HEK293 (cell line): ENCODE measurements around the gene PTGDR2.

ENCODE experiments used
- CTCF ChIA-PET: fragments of 350-600 bp; formaldehyde crosslinking; extraction: SDS; loops from one replicate; lab custom pipeline; 2021; ENCODE audit warnings: antibody characterized with exemption; lab: Yijun Ruan, JAX
- POLR2A ChIA-PET: fragments of 300-600 bp; formaldehyde crosslinking; extraction: SDS; loops from one replicate; lab custom pipeline; 2020; ENCODE audit warnings: antibody characterized with exemption, inconsistent platforms; lab: Yijun Ruan, JAX
- H3K27ac ChIP-seq: fragments of 200-500 bp; sonication (Bioruptor generic); 2 replicates; pipeline ENCODE4 v1.5.1; 2014; ENCODE audit warnings: low read depth, low read length, control low read depth, inconsistent platforms; ENCODE audit errors: extremely low read depth
- H3K36me3 ChIP-seq, 2 experiments: fragments of 200-500 bp in 1 of 2; sonication (Bioruptor generic) in 1 of 2; 1 replicate in 1 of 2; 2 replicates in 1 of 2; pipeline ENCODE4 v1.5.1; 2014 to 2017; ENCODE audit warnings: inconsistent platforms in 2 of 2, low read length in 2 of 2; ENCODE audit not compliant: control insufficient read depth in 2 of 2, insufficient read depth in 1 of 2
- H3K4me1 ChIP-seq: fragments of 200-500 bp; sonication (Bioruptor generic); 2 replicates; pipeline ENCODE4 v1.5.1; 2014; ENCODE audit warnings: mild to moderate bottlenecking, low read length, inconsistent platforms; ENCODE audit not compliant: control insufficient read depth, insufficient read depth
- H3K4me3 ChIP-seq: 2 replicates; pipeline ENCODE4 v1.5.1; 2011; ENCODE audit warnings: low read depth, mild to moderate bottlenecking, control low read depth, low read length, moderate library complexity
- H3K9me3 ChIP-seq: fragments of 200-500 bp; sonication (Bioruptor generic); 2 replicates; pipeline ENCODE4 v1.5.1; 2014; ENCODE audit warnings: low read depth, low read length, inconsistent platforms; ENCODE audit not compliant: control insufficient read depth, insufficient read depth
- KLF1 ChIP-seq: fragments of 450-650 bp; formaldehyde crosslinking; IDR thresholded peaks from 2 replicates; pipeline ENCODE4 v1.5.1; 2016; ENCODE audit warnings: missing biosample characterization, missing genetic modification characterization
- ZBTB21 ChIP-seq: fragments of 450-650 bp; formaldehyde crosslinking; IDR thresholded peaks from 2 replicates; pipeline ENCODE4 v1.5.1; 2017; ENCODE audit warnings: missing biosample characterization, missing genetic modification characterization
- ZNF112 ChIP-seq: fragments of 450-650 bp; formaldehyde crosslinking; IDR thresholded peaks from 2 replicates; pipeline ENCODE4 v1.5.0; 2017; ENCODE audit warnings: missing biosample characterization, missing genetic modification characterization
- ZNF114 ChIP-seq: fragments of 450-650 bp; formaldehyde crosslinking; IDR thresholded peaks from 2 replicates; pipeline ENCODE4 v1.5.0; 2017; ENCODE audit warnings: missing biosample characterization, missing genetic modification characterization
- ZNF658 ChIP-seq: fragments of 450-650 bp; formaldehyde crosslinking; IDR thresholded peaks from 2 replicates; pipeline ENCODE4; 2016; ENCODE audit warnings: missing biosample characterization, missing genetic modification characterization
- ZNF701 ChIP-seq: fragments of 450-650 bp; formaldehyde crosslinking; IDR thresholded peaks from 2 replicates; pipeline ENCODE4 v1.5.1; 2016; ENCODE audit warnings: missing biosample characterization, missing genetic modification characterization
- ZNF768 ChIP-seq: fragments of 450-650 bp; formaldehyde crosslinking; IDR thresholded peaks from 2 replicates; pipeline ENCODE4 v1.5.1; 2018; ENCODE audit warnings: missing biosample characterization, mild to moderate bottlenecking, missing genetic modification characterization
- ZNF785 ChIP-seq: fragments of 450-650 bp; formaldehyde crosslinking; IDR thresholded peaks from 2 replicates; pipeline ENCODE4 v1.5.1; 2016; ENCODE audit warnings: missing biosample characterization, missing genetic modification characterization
- TF ChIP-seq, protein P1 (sequence below): fragments of 450-650 bp; formaldehyde crosslinking; IDR thresholded peaks from 2 replicates; pipeline ENCODE4 v1.5.1; 2016; ENCODE audit warnings: missing biosample characterization, missing genetic modification characterization
- TF ChIP-seq, protein P2 (sequence below): fragments of 450-650 bp; formaldehyde crosslinking; IDR thresholded peaks from 2 replicates; pipeline ENCODE4 v1.5.1; 2016; ENCODE audit warnings: missing biosample characterization, missing genetic modification characterization
- TF ChIP-seq, protein P3 (sequence below): fragments of 450-650 bp; formaldehyde crosslinking; IDR thresholded peaks from 2 replicates; pipeline ENCODE4 v1.5.1; 2017; ENCODE audit warnings: missing biosample characterization, mild to moderate bottlenecking, missing genetic modification characterization, moderate library complexity
- TF ChIP-seq, protein P4 (sequence below): fragments of 450-650 bp; formaldehyde crosslinking; IDR thresholded peaks from 2 replicates; pipeline ENCODE4 v1.5.1; 2016; ENCODE audit warnings: missing biosample characterization, missing genetic modification characterization, borderline replicate concordance
- TF ChIP-seq, protein P5 (sequence below): fragments of 450-650 bp; formaldehyde crosslinking; IDR thresholded peaks from 2 replicates; pipeline ENCODE4 v1.5.1; 2016; ENCODE audit warnings: missing biosample characterization, missing genetic modification characterization, borderline replicate concordance

The PTGDR2 gene

DNA sequence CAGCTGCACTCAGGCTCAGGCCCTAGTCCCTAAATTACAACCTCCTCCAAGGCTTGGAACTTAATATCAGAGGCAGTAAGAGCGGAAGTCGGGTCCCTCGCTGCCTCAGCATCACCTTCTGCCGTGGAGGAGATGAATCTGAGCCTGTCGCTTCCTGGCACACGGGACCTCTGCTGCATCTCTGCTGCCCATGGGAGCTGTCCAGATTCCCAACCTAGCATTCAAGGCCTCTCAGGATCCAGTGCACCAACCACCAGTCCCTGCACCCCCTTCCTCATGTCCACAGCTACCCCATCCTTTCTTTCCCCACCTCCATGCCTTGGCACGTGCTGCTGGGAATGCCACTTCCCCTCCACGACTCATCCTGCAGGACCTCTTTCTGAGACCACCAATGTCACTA, 2.5 kb upstream of the PTGDR2 start (continued):
- TF ChIP-seq KLF1 (tag by site-specific recombination) = no peak

DNA sequence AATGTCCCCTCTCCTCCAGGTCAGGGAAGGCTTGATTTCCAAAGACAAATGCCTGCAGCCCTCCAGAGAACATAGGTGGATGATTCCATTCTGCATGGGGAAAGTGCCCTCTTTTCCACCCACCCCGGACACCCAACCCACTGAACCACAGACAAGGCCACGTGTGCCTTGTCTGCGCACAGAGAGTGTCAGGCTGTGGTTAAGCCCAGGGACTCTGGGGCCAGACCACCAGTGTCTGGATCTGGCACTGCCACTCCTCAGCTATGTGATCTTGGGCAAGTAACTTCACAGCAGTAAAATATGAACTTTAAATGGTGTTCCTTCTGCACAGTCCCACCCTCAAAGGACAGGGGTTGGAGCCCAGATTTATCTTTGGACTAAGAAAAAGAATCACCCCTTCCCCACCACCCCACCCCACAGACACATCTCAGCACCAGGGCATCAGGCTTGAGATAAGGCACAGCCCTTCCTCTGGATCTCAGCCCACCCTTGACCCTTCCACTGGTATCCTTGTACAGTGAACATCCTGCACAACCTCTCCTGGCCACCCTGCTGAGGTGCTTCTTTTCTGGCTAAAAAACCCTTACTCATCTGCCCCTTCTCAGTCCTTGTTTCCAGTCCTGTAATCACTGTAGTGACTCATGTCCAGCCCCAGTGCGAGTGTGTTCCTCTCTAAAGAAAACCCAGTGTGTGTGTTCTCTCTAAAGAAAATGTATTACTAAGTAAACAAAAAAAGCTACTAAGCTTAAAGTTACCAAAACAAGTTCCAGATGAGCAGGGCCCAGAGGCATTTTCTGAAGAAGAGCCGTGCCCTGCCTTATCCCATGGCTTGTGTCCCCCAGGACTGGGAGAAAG, 1.9 kb upstream of the PTGDR2 start:
- Histone ChIP-seq H3K4me1 (no peaks in the 10 kb centered on the region), H3K4me3 (no peak overlapping the region), H3K27ac (no peak overlapping the region)
- POLR2A ChIA-PET = no interaction called here
- TF ChIP-seq ZNF768 (tag by site-specific recombination) (no peak), ZNF112 (tag by site-specific recombination) (no peak), ZNF114 (tag by site-specific recombination) (no peak), ZNF785 (no peak), ZBTB21 (tag by site-specific recombination) (no peak), ZNF658 (tag by site-specific recombination) (no peak)
- TF ChIP-seq, protein P1, sequence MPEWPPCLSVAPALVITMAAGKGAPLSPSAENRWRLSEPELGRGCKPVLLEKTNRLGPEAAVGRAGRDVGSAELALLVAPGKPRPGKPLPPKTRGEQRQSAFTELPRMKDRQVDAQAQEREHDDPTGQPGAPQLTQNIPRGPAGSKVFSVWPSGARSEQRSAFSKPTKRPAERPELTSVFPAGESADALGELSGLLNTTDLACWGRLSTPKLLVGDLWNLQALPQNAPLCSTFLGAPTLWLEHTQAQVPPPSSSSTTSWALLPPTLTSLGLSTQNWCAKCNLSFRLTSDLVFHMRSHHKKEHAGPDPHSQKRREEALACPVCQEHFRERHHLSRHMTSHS (tag by site-specific recombination) = no peak
- TF ChIP-seq, protein P2, sequence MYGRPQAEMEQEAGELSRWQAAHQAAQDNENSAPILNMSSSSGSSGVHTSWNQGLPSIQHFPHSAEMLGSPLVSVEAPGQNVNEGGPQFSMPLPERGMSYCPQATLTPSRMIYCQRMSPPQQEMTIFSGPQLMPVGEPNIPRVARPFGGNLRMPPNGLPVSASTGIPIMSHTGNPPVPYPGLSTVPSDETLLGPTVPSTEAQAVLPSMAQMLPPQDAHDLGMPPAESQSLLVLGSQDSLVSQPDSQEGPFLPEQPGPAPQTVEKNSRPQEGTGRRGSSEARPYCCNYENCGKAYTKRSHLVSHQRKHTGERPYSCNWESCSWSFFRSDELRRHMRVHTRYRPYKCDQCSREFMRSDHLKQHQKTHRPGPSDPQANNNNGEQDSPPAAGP (tag by site-specific recombination) = no peak
- TF ChIP-seq, protein P3, sequence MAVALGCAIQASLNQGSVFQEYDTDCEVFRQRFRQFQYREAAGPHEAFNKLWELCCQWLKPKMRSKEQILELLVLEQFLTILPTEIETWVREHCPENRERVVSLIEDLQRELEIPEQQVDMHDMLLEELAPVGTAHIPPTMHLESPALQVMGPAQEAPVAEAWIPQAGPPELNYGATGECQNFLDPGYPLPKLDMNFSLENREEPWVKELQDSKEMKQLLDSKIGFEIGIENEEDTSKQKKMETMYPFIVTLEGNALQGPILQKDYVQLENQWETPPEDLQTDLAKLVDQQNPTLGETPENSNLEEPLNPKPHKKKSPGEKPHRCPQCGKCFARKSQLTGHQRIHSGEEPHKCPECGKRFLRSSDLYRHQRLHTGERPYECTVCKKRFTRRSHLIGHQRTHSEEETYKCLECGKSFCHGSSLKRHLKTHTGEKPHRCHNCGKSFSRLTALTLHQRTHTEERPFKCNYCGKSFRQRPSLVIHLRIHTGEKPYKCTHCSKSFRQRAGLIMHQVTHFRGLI = no peak
- TF ChIP-seq, protein P4, sequence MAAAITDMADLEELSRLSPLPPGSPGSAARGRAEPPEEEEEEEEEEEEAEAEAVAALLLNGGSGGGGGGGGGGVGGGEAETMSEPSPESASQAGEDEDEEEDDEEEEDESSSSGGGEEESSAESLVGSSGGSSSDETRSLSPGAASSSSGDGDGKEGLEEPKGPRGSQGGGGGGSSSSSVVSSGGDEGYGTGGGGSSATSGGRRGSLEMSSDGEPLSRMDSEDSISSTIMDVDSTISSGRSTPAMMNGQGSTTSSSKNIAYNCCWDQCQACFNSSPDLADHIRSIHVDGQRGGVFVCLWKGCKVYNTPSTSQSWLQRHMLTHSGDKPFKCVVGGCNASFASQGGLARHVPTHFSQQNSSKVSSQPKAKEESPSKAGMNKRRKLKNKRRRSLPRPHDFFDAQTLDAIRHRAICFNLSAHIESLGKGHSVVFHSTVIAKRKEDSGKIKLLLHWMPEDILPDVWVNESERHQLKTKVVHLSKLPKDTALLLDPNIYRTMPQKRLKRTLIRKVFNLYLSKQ (tag by site-specific recombination) = no peak
- TF ChIP-seq, all 188 proteins: peak for 0
- CTCF ChIA-PET = interaction anchor here (1.8 kb wide), 1 partner anchor 26 kb away, joined by 6 read pairs; no protein-coding TSS in a partner anchor
- Histone ChIP-seq H3K36me3 (no peaks in the 10 kb centered on the region), H3K9me3 (no peaks in the 10 kb centered on the region)

DNA sequence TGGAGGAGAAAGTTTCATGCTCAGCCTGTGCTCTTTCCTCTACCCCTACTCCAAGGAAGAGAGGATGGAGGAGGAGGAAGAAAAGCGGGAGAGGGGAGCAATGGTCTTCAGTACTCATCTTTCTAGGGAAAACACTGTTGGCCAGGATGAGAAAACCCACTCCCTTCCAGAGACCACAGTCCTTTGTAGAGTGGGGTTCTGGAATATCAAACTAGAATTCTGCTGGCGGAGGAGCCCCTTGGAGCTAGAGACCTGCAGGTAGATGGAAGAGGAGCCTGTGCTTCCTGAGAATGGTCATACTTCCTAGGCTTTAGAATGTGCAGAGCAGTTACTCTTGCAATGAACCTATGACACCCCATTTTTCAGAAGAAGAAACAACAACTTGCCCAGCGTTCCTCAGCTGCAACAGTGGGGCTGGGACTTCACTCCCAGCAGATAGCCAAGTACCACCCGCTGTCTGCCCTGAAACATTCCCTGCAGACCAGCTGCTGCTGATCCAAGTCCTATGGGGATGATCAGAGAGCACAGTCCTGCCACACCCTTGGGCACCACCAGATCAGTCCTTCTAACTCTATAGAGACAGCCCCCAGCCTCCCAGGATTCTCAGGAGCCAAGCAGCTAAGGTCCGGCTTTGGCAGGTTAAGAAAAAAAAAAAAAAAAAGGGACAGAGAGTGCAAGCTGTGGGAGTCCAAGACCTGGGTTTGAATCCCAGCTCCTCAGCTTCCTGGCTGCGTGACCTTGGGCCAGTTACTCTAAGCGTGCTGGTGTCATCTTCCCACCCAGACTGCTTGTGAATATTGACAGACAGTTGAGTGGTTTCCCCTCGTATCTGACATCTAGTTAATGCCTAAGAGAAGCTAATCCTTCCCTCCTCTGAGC, 664 bp downstream of the PTGDR2 start:
- Histone ChIP-seq H3K9me3 (no peaks in the 10 kb centered on the region), H3K4me1 (no peaks in the 10 kb centered on the region), H3K27ac (no peak overlapping the region), H3K4me3 (no peak overlapping the region), H3K36me3 (peaks cover 0 to 20% of the 10 kb centered on the region in 2 experiments; a peak in 1 of 3 replicates)
- TF ChIP-seq, protein P5, sequence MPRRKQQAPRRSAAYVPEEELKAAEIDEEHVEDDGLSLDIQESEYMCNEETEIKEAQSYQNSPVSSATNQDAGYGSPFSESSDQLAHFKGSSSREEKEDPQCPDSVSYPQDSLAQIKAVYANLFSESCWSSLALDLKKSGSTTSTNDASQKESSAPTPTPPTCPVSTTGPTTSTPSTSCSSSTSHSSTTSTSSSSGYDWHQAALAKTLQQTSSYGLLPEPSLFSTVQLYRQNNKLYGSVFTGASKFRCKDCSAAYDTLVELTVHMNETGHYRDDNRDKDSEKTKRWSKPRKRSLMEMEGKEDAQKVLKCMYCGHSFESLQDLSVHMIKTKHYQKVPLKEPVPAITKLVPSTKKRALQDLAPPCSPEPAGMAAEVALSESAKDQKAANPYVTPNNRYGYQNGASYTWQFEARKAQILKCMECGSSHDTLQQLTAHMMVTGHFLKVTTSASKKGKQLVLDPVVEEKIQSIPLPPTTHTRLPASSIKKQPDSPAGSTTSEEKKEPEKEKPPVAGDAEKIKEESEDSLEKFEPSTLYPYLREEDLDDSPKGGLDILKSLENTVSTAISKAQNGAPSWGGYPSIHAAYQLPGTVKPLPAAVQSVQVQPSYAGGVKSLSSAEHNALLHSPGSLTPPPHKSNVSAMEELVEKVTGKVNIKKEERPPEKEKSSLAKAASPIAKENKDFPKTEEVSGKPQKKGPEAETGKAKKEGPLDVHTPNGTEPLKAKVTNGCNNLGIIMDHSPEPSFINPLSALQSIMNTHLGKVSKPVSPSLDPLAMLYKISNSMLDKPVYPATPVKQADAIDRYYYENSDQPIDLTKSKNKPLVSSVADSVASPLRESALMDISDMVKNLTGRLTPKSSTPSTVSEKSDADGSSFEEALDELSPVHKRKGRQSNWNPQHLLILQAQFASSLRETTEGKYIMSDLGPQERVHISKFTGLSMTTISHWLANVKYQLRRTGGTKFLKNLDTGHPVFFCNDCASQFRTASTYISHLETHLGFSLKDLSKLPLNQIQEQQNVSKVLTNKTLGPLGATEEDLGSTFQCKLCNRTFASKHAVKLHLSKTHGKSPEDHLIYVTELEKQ (tag by site-specific recombination) = no peak
- no peak for TF ChIP-seq ZNF701 (tag by site-specific recombination)
- POLR2A ChIA-PET = interaction anchor here (1.8 kb wide), 1 partner anchor 16 kb away, joined by 4 read pairs; no protein-coding TSS in a partner anchor
- CTCF ChIA-PET = interaction anchor here (0.6 to 2.4 kb wide), 4 partner anchors 24 to 425 kb away, joined by 3 to 7 read pairs (median 4); no protein-coding TSS in a partner anchor
